ENCODE data around the gene ZNF708.
"Not testable (repeated sequence)": the region's sequence is repeated elsewhere in the genome, so short reads cannot be mapped to it uniquely, and the experiment has no call there.

Gene ZNF708

DNA sequence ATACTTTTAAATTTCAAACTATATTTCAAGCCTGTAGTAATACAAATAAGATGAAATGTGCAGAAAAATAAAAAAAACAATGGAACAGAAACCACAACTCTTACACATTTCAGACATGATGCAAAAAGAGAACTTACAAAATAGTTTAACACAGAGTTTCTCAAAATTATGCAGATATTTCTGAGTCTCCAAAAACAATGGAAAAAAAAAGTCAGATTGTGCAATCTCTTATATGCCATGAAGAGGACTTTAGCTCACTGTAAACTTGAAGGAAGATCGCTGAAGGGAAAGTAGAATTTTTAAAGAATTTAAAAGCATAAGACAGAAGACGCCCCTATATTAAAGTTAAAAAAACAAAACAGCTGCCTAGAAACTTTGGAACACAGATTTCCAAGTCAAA, 20.4 kb downstream of the ZNF708 start:
- H3K4me3 ChIP-seq (ENCODE audit: control insufficient read depth, low read depth, low read length) = no peak overlapping the region
- no peak for TF ChIP-seq CTCF (conservative IDR thresholded peaks at IDR 0.05; ENCODE audit: control insufficient read depth, insufficient read depth, low read depth, low read length)

DNA sequence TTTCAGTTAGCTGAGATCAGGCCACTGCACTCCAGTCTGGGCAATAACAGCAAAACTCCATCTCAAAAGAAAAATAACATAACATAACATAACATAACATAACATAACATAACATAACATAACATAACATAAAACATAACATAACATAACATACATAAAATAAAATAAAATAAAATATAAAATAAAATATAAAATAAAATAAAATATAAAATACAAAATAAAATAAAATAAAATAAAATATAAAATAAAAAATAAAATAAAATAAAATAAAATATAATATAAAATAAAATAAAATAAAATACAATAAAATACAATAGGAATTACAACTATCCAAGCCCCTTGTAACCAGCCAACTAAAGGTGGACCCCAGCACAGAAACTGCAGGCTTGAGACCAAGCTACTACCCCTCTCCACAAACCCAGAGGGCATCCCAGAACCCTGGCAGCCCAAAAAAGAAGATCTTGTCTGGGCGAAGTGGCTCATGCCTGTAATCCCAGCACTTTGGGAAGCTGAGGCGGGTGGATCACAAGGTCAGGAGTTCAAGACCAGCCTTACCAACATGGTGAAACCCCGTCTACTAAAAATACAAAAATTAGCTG, 22.2 kb downstream of the ZNF708 start:
- H3K4me3 ChIP-seq (ENCODE audit: control insufficient read depth, low read depth, low read length); DNase-seq (ENCODE audit: low read depth): not testable (repeated sequence)

More for the DNA sequence above, 20.4 kb downstream of the ZNF708 start:
- no peak for DNase-seq (ENCODE audit: low read depth)

GRCh38 chr19:21293768-21294167, 35.4 kb downstream of the ZNF708 start:
- H3K4me3 ChIP-seq (ENCODE audit: control insufficient read depth, low read depth, low read length); DNase-seq (ENCODE audit: low read depth): not testable (repeated sequence)

GRCh38 chr19:21269813-21270212, 59.4 kb downstream of the ZNF708 start:
- TF ChIP-seq CTCF (conservative IDR thresholded peaks at IDR 0.05; ENCODE audit: control insufficient read depth, insufficient read depth, low read depth, low read length) = no peak
- DNase-seq (ENCODE audit: low read depth) = no peak
- no peak overlapping the region for H3K4me3 ChIP-seq (ENCODE audit: control insufficient read depth, low read depth, low read length)

- no peak for DNase-seq (ENCODE audit: low read depth)
- TF ChIP-seq CTCF (conservative IDR thresholded peaks at IDR 0.05; ENCODE audit: control insufficient read depth, insufficient read depth, low read depth, low read length) = no peak
- no peak overlapping the region for H3K4me3 ChIP-seq (ENCODE audit: control insufficient read depth, low read depth, low read length)
Measured at GRCh38 chr19:21264891-21265290, 64.3 kb downstream of the ZNF708 start.

DNA sequence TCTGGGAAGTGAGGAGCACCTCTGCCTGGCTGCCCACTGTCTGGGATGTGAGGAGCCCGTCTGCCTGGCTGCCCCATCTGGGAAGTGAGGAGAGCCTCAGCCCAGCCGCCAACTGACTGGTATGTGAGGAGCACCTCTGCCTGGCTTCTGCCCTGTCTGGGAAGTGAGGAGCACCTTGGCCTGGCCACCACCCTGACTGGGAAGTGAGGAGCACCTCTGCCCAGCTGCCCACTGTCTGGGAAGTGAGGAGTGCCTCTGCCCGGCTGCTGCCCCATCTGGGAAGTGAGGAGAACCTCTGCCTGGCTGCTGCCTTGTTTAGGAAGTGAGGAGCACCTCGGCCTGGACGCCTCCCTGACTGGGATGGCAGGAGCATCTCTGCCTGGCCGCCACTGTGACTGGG, 64.8 kb downstream of the ZNF708 start:
- H3K4me3 ChIP-seq (ENCODE audit: control insufficient read depth, low read depth, low read length) = no peak overlapping the region
- no peak for DNase-seq (ENCODE audit: low read depth)
- TF ChIP-seq CTCF (conservative IDR thresholded peaks at IDR 0.05; ENCODE audit: control insufficient read depth, insufficient read depth, low read depth, low read length) = no peak

DNA sequence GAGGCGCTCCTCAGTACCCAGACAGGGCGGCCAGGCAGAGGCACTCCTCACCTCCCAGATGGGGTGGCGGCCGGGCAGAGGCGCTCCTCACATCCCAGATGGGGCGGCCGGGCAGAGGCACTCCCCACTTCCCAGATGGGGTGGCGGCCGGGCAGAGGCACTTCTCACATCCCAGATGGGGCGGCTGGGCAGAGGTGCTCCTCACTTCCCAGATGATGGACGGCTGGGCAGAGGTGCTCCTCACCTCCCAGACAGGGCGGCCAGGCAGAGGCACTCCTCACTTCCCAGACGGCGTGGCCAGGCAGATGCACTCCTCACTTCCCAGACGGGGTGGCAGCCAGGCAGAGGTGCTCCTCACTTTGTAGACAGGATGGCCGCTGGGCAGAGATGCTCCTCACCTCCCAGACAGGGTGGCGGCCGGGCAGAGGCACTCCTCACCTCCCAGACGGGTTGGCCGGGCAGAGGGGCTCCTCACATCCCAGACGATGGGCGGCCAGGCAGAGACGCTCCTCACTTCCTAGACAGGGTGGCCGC, 68.3 kb downstream of the ZNF708 start:
- DNase-seq (ENCODE audit: low read depth); H3K4me3 ChIP-seq (ENCODE audit: control insufficient read depth, low read depth, low read length): not testable (repeated sequence)

DNA sequence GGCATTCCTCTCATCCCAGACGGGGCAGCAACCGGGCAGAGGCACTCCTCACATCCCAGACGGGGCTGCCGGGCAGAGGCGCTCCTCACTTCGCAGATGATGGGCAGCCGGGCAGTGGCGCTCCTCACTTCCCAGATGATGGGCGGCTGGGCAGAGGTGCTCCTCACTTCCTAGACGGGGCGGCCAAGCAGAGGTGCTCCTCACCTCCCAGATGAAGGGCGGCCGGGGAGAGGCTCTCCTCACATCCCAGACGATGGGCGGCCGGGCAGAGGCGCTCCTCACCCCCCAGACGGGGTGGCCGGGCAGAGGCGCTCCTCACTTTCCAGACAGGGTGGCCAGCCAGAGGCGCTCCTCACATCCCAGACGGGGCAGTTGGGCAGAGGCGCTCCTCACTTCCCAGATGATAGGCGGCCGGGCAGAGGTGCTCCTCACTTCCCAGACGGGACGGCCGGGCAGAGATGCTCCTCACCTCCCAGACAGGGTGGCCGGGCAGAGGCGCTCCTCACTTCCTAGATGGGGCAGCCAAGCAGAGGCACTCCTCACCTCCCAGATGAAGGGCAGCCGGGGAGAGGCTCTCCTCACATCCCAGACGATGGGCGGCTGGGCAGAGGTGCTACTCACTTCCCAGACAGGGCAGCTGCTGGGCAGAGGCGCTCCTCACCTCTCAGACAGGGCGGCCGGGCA, 68.9 kb downstream of the ZNF708 start:
- TF ChIP-seq CTCF (conservative IDR thresholded peaks at IDR 0.05; ENCODE audit: control insufficient read depth, insufficient read depth, low read depth, low read length) = no peak
- no peak overlapping the region for H3K4me3 ChIP-seq (ENCODE audit: control insufficient read depth, low read depth, low read length)
- DNase-seq (ENCODE audit: low read depth) = no peak

DNA sequence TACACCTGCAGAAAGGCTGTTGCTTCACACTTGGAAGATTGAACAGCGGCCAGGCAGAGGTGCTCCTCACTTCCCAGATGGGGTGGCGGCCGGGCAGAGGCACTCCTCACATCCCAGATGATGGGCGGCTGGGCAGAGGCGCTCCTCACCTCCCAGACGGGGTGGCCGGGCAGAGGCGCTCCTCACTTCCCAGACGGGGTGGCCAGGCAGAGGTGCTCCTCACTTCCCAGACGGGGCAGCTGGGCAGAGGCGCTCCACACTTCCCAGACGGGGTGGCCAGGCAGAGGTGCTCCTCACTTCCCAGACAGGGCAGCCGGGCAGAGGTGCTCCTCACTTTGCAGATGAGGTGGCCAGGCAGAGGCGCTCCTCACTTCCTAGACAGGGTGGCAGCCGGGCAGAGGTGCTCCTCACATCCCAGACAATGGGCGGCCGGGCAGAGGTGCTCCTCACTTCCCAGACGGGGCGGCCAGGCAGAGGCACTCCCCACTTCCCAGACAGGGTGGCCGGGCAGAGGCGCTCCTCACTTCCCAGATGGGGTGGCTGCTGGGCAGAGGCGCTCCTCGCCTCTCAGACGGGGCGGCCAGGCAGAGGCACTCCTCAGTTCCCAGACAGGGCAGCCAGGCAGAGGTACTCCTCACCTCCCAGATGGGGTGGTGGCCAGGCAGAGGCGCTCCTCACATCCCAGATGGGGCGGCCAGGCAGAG, 69.6 kb downstream of the ZNF708 start:
- not testable (repeated sequence) for DNase-seq (ENCODE audit: low read depth); H3K4me3 ChIP-seq (ENCODE audit: control insufficient read depth, low read depth, low read length)
